ENCODE measurements around the gene CP. TPM values are rescaled to one million over a fixed set of nuclear protein-coding genes. Genes with fewer than 3 reads are reported as not detected.

Gene CP
- total RNA-seq, 4 donors from 2014 or later = 7.2 to 35.8 (median 13.0) TPM

DNA sequence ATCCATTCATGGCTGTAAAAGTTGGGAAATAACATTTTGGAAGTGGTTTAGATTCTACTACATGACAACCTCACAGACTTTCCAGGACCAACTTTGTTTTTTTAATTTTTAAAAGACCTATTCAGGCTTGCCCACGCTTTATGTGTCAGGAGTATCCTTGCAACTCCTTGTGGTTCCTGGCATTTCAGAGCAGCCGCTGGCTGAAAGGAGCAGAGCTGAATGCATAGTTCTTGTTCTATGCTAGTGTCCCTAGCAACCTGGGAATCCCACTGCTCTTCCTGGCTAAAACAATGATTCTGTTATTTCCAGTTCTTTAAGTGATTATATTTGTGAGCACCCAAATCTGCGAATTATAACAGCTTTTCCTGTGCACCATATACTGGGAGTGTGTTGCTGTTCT lies 34.9 kb downstream of the CP start:
- no peak overlapping the region for H3K4me3 ChIP-seq (ENCODE audit: low read depth, poor library complexity, severe bottlenecking)
- WGBS, 2 donors = 84 to 90% methylated on average over 3 of the region's 3 CpGs
- TF ChIP-seq, protein P1, sequence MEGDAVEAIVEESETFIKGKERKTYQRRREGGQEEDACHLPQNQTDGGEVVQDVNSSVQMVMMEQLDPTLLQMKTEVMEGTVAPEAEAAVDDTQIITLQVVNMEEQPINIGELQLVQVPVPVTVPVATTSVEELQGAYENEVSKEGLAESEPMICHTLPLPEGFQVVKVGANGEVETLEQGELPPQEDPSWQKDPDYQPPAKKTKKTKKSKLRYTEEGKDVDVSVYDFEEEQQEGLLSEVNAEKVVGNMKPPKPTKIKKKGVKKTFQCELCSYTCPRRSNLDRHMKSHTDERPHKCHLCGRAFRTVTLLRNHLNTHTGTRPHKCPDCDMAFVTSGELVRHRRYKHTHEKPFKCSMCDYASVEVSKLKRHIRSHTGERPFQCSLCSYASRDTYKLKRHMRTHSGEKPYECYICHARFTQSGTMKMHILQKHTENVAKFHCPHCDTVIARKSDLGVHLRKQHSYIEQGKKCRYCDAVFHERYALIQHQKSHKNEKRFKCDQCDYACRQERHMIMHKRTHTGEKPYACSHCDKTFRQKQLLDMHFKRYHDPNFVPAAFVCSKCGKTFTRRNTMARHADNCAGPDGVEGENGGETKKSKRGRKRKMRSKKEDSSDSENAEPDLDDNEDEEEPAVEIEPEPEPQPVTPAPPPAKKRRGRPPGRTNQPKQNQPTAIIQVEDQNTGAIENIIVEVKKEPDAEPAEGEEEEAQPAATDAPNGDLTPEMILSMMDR (IDR thresholded peaks at IDR 0.05) = no peak
- no peak for TF ChIP-seq POLR2A (IDR thresholded peaks at IDR 0.05)
- no peak for DNase-seq (ENCODE audit: low spot score in 2 of 2)
- intact Hi-C loops (cut with DNase I; ENCODE audit: low total_unique reads) = no loop called here

- no peak for DNase-seq (ENCODE audit: low spot score in 2 of 2)
- intact Hi-C loops (cut with DNase I; ENCODE audit: low total_unique reads) = no loop called here
- no peak for TF ChIP-seq POLR2A (IDR thresholded peaks at IDR 0.05)
- TF ChIP-seq, protein P1 (IDR thresholded peaks at IDR 0.05) = no peak
- H3K4me3 ChIP-seq (ENCODE audit: low read depth, poor library complexity, severe bottlenecking) = no peak overlapping the region
- 84 to 99% methylated on average over 2 of the region's 2 CpGs for WGBS, 2 donors
Measured at GRCh38 chr3:149186219-149186618, 35.4 kb downstream of the CP start.

DNA sequence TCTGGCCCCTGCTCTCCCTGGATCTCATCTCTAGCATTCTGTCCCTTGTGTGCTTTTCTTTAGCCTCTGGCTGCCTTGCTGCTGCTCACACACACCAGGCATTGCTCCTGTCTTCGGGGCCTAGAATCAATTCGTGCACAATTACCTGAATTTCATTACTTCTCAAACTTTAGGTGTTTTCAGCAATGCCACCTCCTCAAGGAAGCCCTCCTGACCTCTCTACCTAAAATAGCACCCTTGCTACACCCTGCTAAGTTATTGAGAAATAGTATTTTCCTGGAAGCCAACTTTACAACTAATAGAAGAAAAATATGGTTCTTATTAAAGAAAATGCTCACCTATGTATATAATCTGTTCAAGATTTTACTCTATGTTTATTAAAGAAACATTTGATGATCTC lies 40.4 kb downstream of the CP start:
- DNase-seq (ENCODE audit: low spot score in 2 of 2) = no peak
- intact Hi-C loops (cut with DNase I; ENCODE audit: low total_unique reads) = no loop called here
- 96 to 99% methylated on average over 2 of the region's 2 CpGs for WGBS, 2 donors
- TF ChIP-seq, protein P1 (IDR thresholded peaks at IDR 0.05) = no peak
- TF ChIP-seq POLR2A (IDR thresholded peaks at IDR 0.05) = no peak
- no peak overlapping the region for H3K4me3 ChIP-seq (ENCODE audit: low read depth, poor library complexity, severe bottlenecking)

- WGBS, 2 donors = 38 to 48% methylated on average over 7 of the region's 7 CpGs
- no peak overlapping the region for H3K4me3 ChIP-seq (ENCODE audit: low read depth, poor library complexity, severe bottlenecking)
- DNase-seq (ENCODE audit: low spot score in 2 of 2) = peak; percentile 93 to 95
- intact Hi-C loops (cut with DNase I; ENCODE audit: low total_unique reads) = no loop called here
- TF ChIP-seq, protein P1 (IDR thresholded peaks at IDR 0.05) = no peak
- TF ChIP-seq POLR2A (IDR thresholded peaks at IDR 0.05) = no peak
Measured at GRCh38 chr3:149180057-149180573, 41.5 kb downstream of the CP start.

DNA sequence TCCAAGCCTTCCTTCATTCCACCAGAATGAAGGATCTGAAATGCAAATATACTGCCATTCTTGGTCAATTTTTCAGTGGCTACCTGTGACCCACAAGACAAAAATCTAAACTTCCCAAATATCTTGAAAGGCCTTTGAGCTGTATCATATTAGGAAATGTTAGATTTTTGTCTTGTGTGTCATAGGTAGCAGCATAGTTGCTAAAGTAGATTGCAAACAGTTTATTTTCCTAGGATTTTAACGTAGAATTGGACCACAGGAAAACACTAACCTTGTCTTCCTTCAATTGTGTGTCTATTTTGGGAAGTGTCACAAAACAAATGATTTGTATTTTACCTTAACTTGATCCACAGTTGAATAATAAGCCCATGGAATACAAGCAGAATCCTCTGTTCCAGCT lies 42.4 kb downstream of the CP start:
- no peak for DNase-seq (ENCODE audit: low spot score in 2 of 2)
- intact Hi-C loops (cut with DNase I; ENCODE audit: low total_unique reads) = no loop called here
- no peak overlapping the region for H3K4me3 ChIP-seq (ENCODE audit: low read depth, poor library complexity, severe bottlenecking)
- WGBS, 2 donors = 77 to 83% methylated on average over 1 of the region's 1 CpG
- TF ChIP-seq POLR2A (IDR thresholded peaks at IDR 0.05) = no peak
- TF ChIP-seq, protein P1 (IDR thresholded peaks at IDR 0.05) = no peak

DNA sequence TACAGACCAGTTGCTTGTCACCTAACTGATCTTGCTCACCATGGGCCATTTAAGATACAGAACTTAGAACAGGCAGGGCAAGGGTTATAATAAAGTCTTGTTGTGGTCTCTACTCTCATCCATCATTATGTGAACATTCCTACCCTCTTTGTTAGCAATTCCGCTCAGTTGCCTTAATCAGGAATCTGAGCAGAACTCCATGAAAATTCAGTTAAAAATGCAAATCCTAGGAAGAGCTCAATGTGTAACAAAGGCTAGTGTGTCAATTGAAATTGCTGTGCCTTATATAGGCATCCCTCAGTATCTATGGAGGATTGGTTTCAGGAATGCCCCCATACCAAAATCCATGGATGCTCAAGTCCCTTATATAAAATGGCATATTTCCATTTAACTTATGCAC lies 44.5 kb downstream of the CP start:
- intact Hi-C loops (cut with DNase I; ENCODE audit: low total_unique reads) = no loop called here
- DNase-seq (ENCODE audit: low spot score in 2 of 2) = no peak
- TF ChIP-seq POLR2A (IDR thresholded peaks at IDR 0.05) = no peak
- TF ChIP-seq, protein P1 (IDR thresholded peaks at IDR 0.05) = no peak
- WGBS, 2 donors = 97 to 100% methylated on average over 1 of the region's 1 CpG
- no peak overlapping the region for H3K4me3 ChIP-seq (ENCODE audit: low read depth, poor library complexity, severe bottlenecking)

Data from lower leg skin (tissue), 4 donors.